SHP77 treated with DMSO at 0.1 percent for 48 hours (cell line): ENCODE data around the gene MAGEA3.
"Not testable (repeated sequence)": the region's sequence is repeated elsewhere in the genome, so short reads cannot be mapped to it uniquely, and the experiment has no call there.

Source experiments
- DNase-seq: peaks from one replicate; lab custom pipeline; 2025; lab: John Stamatoyannopoulos, UW

The MAGEA3 gene

DNA sequence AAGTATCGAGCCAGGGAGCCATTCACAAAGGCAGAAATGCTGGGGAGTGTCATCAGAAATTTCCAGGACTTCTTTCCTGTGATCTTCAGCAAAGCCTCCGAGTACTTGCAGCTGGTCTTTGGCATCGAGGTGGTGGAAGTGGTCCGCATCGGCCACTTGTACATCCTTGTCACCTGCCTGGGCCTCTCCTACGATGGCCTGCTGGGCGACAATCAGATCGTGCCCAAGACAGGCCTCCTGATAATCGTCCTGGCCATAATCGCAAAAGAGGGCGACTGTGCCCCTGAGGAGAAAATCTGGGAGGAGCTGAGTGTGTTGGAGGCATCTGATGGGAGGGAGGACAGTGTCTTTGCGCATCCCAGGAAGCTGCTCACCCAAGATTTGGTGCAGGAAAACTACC lies 37.9 kb downstream of the MAGEA3 start:
- DNase-seq: not testable (repeated sequence)

DNA sequence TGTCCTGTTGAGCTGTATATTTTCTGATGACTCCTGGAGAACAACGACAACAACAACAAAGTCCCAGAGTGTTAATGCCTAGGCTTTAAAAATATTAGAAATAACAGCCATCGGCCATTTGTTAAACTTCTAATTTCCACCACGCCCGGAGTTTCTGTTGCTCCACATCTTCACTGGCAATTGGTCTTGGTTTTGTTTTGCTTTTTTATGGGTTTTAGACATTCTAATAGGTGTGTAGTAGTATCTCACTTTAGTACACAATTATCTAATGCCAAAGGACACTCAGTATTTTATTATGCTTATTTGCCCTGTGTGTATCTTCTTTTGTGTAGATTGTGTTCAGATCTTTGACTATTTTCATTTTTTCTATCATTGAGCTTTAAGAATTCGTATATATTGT lies 40.0 kb downstream of the MAGEA3 start:
- DNase-seq: no peak
